RCC 7860 (cell line): ENCODE data around the gene MPPED1.

Experiments
- DNase-seq: peaks from one replicate; pipeline ENCODE4 v3.0.0-alpha.2; 2015; ENCODE audit warnings: low spot score
- FAIRE-seq: peaks from 2 replicates; lab custom pipeline; 2012; peaks lifted over from hg19 to GRCh38; lab: Jason Lieb, UNC

MPPED1 gene

DNA sequence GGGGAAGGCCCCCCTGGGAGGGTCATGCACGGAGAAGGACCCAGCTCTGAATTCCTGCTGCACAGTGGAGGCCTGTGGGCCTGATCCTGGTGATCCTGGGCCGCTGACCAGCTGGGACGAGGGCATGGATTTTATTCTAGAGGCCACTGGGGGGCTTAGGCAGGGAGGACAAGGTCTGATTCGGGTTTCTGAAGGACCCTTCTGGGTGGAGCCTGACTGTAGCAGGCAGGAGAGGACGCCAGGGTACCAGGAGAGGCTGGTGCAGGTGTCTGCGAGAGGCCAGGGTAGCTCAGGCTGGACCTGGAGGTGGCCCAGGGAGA lies 31.3 kb downstream of the MPPED1 start:
- no peak for DNase-seq
- FAIRE-seq: no peak

DNA sequence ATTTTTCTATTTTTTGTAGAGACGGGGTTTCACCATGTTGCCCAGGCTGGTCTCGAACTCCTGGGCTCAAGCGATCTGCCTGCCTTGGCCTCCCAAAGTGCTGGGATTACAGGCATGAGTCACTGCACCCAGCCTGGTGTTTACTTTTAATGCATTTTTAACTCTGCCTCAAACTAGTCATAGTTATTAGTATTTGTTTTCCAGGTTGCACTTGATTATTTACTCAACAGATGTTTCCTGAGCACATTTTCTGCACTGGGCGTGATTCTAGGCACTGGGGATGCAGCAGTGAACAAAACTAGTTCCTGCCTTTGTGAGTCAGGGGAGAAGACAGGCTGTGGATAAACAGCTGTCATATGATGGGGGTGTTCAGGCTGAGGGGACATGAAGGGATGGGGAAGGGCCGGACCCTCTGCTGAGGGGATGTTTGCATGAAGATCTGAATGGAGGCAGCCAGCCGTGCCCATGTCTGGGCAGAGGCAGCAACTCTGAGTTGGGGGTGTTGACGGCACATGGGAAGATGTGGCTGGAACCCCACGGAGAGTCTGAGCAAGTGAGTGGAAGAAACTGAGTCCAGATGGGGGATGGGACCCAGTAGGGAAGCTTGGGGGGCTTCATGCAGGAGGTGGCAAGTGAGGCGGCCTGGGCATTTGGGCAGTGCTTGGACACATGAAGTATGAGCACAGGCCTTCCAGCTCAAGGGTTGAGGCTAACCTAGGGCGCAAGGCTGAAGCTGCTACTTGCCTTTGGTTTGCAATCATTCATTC lies 34.4 kb downstream of the MPPED1 start:
- no peak for FAIRE-seq
- no peak for DNase-seq

GRCh38 chr22:43446916-43447315 lies 35.1 kb downstream of the MPPED1 start:
- FAIRE-seq (no peak), DNase-seq (no peak)

GRCh38 chr22:43447380-43447779 lies 35.6 kb downstream of the MPPED1 start:
- no peak for DNase-seq
- no peak for FAIRE-seq

- no peak for DNase-seq
Measured at GRCh38 chr22:43448048-43448447, 36.2 kb downstream of the MPPED1 start.

DNA sequence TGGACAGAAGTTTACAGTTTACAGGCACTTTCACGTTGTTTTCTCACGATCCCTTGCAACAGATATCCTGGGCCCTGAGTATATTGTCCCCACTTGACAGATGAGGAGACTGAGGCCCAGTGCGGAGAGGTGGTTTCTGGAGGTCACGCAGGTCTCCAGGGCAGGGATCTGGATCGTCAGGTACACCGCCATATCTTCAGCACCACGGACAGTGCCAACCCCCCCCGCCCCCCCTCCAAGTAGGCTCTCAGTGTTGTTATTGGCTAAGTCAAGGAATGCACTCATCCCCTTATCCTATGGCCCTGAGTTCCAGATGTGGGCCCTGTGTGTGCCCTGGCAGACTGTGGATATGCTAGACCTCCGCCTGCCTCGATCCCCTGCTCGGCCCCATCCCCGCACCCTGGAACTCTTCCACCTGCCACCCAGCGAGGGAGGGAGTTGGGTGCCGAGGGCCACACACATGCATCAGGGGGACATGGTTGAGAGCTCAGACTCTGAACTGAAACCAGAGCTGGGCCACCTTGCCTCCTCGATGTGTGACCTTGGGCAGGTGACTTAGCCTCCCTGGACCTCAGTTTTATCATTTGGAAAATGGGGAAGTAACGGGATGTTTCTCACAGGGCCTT lies 37.5 kb downstream of the MPPED1 start:
- DNase-seq: no peak

More at GRCh38 chr22:43448048-43448447, 36.2 kb downstream of the MPPED1 start:
- no peak for FAIRE-seq

DNA sequence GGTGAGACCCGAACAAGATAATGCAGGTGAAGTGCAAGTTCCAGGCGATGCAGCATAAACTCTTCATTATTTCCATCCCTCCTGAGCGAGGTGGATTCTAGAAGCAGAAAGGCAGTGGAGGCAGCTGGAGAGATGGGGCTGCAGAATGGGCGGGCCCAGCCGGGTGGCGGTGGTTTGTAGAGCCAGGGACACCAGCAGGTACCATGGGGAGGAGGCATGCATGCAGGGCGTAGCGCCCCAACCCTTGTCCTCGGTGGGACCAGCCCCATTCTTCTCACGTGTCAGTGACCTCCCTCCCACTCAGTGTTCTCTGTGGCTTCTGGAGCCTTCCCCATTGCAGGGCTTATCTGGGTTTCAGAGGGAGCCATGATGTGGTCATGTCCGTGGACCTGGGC lies 38.0 kb downstream of the MPPED1 start:
- no peak for FAIRE-seq
- DNase-seq: no peak

More for the DNA sequence above, 37.5 kb downstream of the MPPED1 start:
- FAIRE-seq: no peak

- no peak for FAIRE-seq
- no peak for DNase-seq
Measured at GRCh38 chr22:43451371-43452050, 39.7 kb downstream of the MPPED1 start.

- FAIRE-seq (no peak), DNase-seq (no peak)
Measured at GRCh38 chr22:43455846-43456245, 44.0 kb downstream of the MPPED1 start.

DNA sequence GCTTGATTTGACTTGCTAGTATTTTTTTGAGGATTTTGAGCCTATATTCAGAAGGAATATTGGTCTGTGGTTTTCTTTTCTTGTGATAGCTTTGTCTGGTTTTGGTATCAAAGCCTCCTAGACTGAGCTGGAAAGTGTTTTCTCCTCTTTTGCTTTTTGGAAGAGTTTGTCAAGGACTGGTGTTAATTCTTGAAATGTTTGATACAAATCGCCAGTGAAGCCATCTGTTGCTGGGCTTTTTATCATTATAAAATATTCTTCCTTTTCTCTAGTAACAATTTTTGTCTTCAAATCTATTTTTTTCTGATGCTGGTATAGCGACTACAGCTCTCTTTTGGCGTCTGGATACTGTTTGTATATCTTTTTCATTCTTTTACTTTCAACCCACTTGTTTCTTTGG lies 45.2 kb downstream of the MPPED1 start:
- DNase-seq (no peak), FAIRE-seq (no peak)

- FAIRE-seq (no peak), DNase-seq (no peak)
Measured at GRCh38 chr22:43462701-43463100, 50.9 kb downstream of the MPPED1 start.

DNA sequence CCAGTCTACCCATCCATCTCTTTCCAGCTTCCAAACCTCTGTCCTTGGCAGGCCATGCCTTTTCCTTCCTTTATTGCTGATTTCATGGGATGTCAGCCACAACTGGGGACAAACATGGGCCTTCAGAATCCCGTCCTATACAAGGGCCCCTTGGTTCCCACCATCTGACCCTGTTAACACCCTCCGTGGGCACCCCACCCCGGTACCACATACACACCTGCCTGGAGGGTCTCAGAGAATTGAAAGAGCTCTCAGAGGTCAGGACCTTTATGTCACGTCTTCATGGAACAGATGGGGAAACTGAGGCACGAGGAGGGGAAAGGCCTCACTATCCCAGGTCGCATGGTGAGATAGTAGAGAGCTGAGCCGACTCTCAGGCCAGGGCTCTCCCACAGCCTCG lies 53.0 kb downstream of the MPPED1 start:
- DNase-seq: no peak
- FAIRE-seq: no peak

- DNase-seq (no peak), FAIRE-seq (no peak)
Measured at GRCh38 chr22:43465291-43466015, 53.6 kb downstream of the MPPED1 start.

DNA sequence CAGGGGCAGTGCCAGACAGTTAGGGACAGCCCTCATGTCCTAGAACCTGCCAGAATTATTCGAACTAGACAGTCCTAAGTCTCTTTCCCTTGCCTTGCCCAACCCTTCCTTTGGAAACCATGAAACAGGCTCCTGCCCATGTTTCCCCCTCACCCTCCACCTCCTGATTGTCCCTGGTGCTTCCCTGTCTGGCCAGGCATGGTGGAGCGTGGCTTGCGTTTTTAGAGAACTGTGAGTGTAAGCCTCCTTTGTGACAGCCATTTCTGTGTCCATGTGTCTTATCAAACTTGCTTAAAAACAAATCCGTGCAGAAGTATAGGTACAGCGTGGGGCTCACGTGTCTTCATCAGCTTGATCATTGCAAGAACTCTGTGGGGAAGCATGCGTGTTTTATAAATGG lies 54.9 kb downstream of the MPPED1 start:
- DNase-seq (no peak), FAIRE-seq (no peak)

DNA sequence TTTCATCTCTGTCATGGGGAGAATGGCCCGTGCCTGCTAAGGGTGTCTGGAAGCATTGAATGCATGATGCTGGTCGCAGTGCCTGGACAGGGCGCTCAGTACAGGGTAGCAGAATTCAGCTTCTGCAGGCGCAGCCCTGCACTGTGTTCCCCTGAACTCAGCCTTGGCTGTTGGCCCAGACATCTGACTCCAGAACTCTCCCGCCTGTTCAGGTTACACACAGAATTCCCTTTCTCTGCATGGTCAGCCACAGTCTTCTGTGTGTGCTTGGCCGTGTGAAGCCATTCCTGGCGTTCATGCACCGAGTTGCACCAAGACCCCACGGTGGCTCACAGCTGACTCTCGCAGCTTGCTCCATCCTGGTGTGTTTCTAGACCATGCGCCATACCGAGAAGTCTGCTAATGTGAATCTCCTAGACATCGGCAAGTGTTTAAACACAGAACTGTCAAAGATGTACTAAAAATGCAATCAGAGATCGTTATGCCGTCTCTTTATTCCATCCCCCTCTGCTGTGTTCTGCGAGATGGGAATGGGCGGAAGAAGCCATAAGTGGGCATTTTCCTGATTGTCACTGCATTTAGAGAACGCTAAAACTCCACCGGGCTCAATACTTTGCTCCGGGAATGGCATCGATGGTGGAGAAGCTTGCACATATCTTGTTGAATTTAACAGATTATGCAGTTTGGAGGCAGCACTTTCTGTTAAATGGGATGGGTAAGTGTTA lies 55.6 kb downstream of the MPPED1 start:
- FAIRE-seq (no peak), DNase-seq (no peak)

- no peak for DNase-seq
- no peak for FAIRE-seq
Measured at GRCh38 chr22:43470253-43470652, 58.4 kb downstream of the MPPED1 start.

GRCh38 chr22:43470941-43471585 lies 59.2 kb downstream of the MPPED1 start:
- FAIRE-seq (no peak), DNase-seq (no peak)

- DNase-seq: no peak
- no peak for FAIRE-seq
Measured at GRCh38 chr22:43471606-43472135, 59.9 kb downstream of the MPPED1 start.

- DNase-seq (no peak), FAIRE-seq (no peak)
Measured at GRCh38 chr22:43473031-43473430, 61.2 kb downstream of the MPPED1 start.

DNA sequence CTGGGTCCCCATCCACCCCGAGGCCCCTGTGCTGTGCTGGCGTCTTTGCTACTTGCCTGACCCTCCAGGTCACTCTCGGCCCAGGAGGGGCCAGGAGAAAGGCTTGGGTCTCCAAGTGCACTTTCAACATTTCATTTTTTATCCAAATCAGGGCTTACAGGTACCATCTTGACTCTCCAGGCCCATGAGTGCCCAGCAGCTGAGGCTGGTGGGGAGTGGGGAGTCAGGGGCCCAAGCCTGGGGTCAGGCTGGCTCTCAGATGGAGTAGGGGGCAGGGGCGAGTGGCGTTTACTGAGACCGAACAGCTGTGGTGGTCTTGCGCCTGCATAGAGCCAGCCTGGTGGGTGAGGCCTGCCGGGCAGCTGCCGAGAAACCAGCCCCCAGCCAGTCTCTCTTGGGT lies 61.6 kb downstream of the MPPED1 start:
- DNase-seq (no peak), FAIRE-seq (no peak)
